ENCODE data around the gene TMEM17.
A peak's percentile ranks its signal among the peaks of the same experiment; 100 is the strongest.

TMEM17 gene

GRCh38 chr2:62505750-62506420 is at the start of gene TMEM17:
TSS of gene TMEM17 (minus strand) at chr2:62506195. CDS start at chr2:62506129, 66 bp downstream.
- Mint-ChIP-seq H3K4me3 (peak within 1 kb of the TSS; percentile 94), H3K36me3 (ENCODE audit: low read depth) (no peaks in the 10 kb centered on the region), H3K4me1 (peaks cover 17% of the 10 kb centered on the region), H3K27me3 (ENCODE audit: low read depth, poor library complexity) (no peaks in the 10 kb centered on the region), H3K9me3 (peaks cover 4% of the 10 kb centered on the region), H3K27ac (peak within 1 kb of the TSS; percentile 98)
- no peak for TF ChIP-seq CTCF (IDR thresholded peaks at IDR 0.05)
- peak; percentile 93 for DNase-seq

GRCh38 chr2:62554440-62554839 is 48.4 kb upstream of the TMEM17 start:
- H3K9me3 Mint-ChIP-seq = no peaks in the 10 kb centered on the region
- no peak for DNase-seq
- no peak overlapping the region for H3K4me3 Mint-ChIP-seq
- H3K36me3 Mint-ChIP-seq (ENCODE audit: low read depth) = no peaks in the 10 kb centered on the region
- TF ChIP-seq CTCF (IDR thresholded peaks at IDR 0.05) = no peak
- H3K4me1 Mint-ChIP-seq = no peaks in the 10 kb centered on the region
- H3K27me3 Mint-ChIP-seq (ENCODE audit: low read depth, poor library complexity) = peaks cover 3% of the 10 kb centered on the region
- H3K27ac Mint-ChIP-seq = no peak overlapping the region

GRCh38 chr2:62550461-62550860 is 44.5 kb upstream of the TMEM17 start:
- H3K4me3 Mint-ChIP-seq = no peak overlapping the region
- peaks cover 3% of the 10 kb centered on the region for H3K27me3 Mint-ChIP-seq (ENCODE audit: low read depth, poor library complexity)
- TF ChIP-seq CTCF (IDR thresholded peaks at IDR 0.05) = no peak
- DNase-seq = no peak
- no peaks in the 10 kb centered on the region for H3K4me1 Mint-ChIP-seq
- H3K36me3 Mint-ChIP-seq (ENCODE audit: low read depth) = no peaks in the 10 kb centered on the region
- no peaks in the 10 kb centered on the region for H3K9me3 Mint-ChIP-seq
- no peak overlapping the region for H3K27ac Mint-ChIP-seq

GRCh38 chr2:62547854-62548253 is 41.9 kb upstream of the TMEM17 start:
- Mint-ChIP-seq H3K9me3 (no peaks in the 10 kb centered on the region), H3K27me3 (ENCODE audit: low read depth, poor library complexity) (no peaks in the 10 kb centered on the region), H3K4me1 (no peaks in the 10 kb centered on the region), H3K27ac (no peak overlapping the region), H3K36me3 (ENCODE audit: low read depth) (no peaks in the 10 kb centered on the region), H3K4me3 (no peak overlapping the region)
- DNase-seq = no peak
- TF ChIP-seq CTCF (IDR thresholded peaks at IDR 0.05) = no peak

GRCh38 chr2:62545261-62545660 is 39.3 kb upstream of the TMEM17 start:
- Mint-ChIP-seq H3K36me3 (ENCODE audit: low read depth) (no peaks in the 10 kb centered on the region), H3K27ac (no peak overlapping the region), H3K4me1 (no peaks in the 10 kb centered on the region), H3K4me3 (no peak overlapping the region), H3K9me3 (no peaks in the 10 kb centered on the region), H3K27me3 (ENCODE audit: low read depth, poor library complexity) (no peaks in the 10 kb centered on the region)
- DNase-seq = no peak
- TF ChIP-seq CTCF (IDR thresholded peaks at IDR 0.05) = no peak
